Dedifferentiated amniotic fluid mesenchymal stem cell (primary cell): ENCODE measurements around the gene PLEKHG4B.
A peak's percentile ranks its signal among the peaks of the same experiment; 100 is the strongest.
"Not testable (repeated sequence)": the region's sequence is repeated elsewhere in the genome, so short reads cannot be mapped to it uniquely, and the experiment has no call there.

Experiments
- DNase-seq: peaks from one replicate; pipeline ENCODE4 v3.0.0-alpha.2; 2016; ENCODE audit errors: extremely low spot score

Gene PLEKHG4B

DNA sequence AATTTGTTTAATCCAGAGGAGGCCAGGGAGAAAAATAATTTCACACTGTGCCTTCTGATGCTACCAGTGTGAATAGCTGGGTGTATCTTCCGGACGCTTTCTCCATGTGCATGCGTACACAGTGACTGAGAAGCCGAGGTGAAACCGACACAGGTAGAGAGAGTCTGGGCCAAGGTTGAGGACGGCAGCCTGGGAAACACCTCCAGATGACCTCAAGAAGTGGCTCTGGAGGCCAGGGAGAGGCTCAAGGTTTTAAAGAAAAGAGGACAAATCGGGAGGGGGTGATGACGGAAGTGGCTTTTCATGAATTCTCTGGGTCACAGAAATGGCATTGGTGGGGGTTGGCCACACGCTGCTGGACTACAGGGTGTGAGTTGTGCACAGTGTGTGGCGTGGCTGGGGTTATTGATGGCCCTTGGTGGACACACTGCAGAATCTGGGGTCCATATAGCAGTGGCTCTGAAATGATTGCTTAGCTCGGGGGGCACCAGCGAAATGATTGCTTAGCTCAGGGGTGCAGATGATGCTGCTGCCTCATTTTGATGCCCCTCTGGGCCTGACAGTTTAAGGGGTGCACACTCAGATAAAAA is 65.3 kb downstream of the PLEKHG4B start:
- DNase-seq = no peak

GRCh38 chr5:157801-158200 is 65.8 kb downstream of the PLEKHG4B start:
- DNase-seq = no peak

GRCh38 chr5:158807-159447 is 67.0 kb downstream of the PLEKHG4B start:
- DNase-seq = no peak

- no peak for DNase-seq
These were observed 67.6 kb downstream of the PLEKHG4B start for GRCh38 chr5:159448-160172.

DNA sequence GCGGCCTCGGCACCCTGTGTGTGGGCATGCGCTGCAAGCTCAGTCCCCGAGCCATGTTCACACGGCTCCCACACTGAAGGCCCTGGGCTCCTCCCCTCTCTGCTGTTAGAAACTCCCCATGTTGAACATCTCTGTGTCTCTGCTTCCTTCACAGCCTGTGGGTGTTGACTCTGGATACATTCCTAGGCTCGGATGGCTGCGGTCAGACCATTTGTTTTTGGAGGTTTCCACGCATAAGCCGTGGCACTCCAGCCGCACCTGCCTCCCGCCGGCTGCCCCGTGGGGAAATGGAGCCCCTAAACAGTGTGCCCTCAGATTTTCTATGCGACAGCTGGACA is 68.2 kb downstream of the PLEKHG4B start:
- DNase-seq = no peak

DNA sequence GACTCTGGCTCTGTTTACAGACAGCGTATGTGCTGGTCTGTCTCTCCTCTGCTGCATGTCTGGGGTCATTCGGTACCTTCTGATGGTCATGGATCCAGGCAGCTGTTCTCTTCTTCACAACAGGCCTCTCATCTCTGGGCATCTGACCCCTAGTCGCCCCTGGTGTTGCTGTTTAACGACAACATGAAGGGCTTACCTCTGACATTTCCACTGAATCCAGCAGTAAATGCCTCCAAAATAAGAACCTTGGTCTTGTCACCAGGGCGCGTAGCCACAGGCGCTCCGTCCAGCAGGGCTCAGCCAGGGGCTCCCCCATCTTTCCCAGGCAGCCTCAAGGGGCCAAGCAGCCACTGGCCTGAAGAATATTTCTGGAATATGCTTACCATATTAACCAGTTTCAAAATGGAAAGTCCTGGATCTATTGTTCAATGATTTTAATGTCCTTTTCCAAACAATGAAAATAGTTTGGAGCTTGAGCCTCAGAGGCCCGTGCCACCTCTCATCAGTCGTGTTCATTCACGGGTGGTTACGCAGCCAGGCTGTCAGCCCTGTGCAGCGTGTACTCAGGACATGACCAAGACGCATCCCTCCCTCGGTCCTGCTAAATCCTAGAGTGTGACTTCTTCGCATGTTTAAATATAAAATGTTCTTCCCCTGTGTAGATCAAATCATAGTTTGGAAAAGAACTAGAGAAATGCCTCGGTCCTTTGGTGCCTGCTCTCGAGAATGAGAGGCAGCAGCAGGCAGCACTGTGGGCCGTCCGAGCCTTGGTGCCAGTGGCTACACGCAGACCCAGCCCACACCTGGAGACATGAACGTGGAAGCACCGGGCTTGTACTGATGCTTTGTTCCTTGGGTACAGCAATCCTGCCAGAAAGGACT is 69.2 kb downstream of the PLEKHG4B start:
- DNase-seq = no peak

DNA sequence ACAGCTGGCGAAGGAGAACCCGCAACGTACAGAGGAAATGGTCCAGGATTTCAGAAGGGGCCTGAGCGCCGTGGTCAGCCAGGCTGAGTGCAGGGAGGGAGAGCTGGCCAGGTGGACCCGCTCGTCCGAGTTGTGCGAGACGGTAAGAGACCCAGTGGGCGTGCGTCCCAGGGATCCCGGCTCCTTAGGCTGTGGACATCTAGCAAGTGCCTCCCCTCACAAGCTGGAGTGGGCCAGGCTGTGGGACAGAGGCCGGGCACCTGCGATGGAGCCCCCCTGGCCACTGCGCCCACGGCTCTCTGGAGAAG is 69.8 kb downstream of the PLEKHG4B start:
- no peak for DNase-seq

DNA sequence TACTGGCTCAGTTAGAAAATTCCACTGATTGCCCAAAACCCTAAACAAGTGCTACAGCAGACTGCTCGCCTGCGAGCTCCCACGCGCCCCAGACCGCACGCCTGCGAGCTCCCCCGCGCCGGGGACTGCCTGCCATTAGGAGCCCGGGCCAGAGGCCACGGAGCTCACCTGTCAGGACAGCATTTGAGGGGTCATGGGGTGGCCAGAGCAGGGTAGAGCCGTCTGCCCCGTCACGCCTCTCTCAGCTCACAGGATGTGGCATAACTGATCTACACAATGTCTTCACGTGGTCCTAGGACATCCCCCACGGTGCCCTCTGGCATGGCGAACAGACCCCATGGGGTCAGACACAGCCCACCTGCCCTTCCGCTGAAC is 70.2 kb downstream of the PLEKHG4B start:
- DNase-seq = no peak

DNA sequence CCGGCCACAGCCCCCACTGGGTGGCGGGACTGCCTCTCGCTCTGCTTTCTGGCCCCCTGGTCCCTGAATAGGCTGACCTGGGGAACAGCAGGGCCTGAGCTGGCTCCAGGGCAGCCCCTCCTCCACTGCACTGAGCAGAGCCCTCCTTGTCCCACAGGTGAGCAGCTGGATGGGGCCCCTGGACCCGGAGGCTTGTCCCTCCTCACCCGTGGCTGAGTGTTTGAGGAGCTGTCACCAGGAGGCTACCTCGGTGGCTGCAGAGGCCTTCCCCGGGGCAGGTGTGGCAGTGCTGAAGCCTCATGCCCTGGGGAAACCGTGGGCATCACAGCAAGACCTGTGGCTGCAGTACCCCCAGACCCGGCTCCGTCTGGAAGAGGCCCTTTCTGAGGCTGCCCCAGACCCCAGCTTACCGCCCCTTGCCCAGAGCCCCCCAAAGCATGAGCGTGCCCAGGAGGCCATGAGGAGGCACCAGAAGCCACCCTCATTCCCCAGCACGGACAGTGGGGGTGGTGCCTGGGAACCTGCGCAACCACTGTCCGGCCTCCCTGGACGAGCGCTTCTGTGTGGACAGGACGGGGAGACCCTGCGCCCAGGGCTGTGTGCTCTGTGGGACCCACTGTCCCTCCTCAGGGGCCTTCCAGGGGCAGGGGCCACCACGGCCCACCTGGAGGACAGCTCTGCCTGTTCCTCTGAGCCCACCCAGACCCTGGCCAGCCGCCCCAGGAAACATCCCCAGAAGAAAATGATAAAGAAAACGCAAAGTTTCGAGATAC is 70.8 kb downstream of the PLEKHG4B start:
- DNase-seq = no peak

DNA sequence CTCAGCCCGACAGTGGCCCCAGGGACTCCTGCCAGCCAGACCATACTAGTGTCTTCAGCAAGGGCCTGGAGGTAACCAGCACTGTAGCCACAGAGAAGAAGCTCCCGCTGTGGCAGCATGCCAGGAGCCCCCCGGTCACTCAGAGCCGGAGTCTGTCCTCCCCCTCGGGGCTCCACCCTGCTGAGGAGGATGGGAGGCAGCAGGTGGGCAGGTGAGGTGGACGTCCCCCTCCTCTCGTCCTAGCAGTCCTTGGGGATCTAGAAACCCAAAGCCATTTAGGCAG is 71.3 kb downstream of the PLEKHG4B start:
- DNase-seq = no peak

GRCh38 chr5:163841-164240 is 71.9 kb downstream of the PLEKHG4B start:
- no peak for DNase-seq

DNA sequence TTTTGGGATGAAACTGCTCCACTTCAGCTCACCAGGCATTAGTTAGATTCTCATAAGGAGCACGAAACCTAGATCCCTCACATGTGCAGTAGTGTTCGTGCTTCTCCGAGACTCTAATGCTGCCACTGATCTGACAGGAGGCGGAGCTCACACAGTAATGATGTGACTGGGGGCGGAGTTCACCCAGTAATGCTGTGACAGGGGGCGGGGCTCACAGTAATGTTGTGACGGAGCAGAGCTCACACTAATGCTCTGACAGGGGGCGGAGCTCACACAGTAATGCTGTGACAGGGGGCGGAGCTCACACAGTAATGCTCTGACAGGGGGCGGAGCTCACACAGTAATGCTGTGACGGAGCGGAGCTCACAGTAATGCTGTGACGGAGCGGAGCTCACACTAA is 72.3 kb downstream of the PLEKHG4B start:
- DNase-seq = no peak

- not testable (repeated sequence) for DNase-seq
These were observed 72.8 kb downstream of the PLEKHG4B start for GRCh38 chr5:164783-165182.

DNA sequence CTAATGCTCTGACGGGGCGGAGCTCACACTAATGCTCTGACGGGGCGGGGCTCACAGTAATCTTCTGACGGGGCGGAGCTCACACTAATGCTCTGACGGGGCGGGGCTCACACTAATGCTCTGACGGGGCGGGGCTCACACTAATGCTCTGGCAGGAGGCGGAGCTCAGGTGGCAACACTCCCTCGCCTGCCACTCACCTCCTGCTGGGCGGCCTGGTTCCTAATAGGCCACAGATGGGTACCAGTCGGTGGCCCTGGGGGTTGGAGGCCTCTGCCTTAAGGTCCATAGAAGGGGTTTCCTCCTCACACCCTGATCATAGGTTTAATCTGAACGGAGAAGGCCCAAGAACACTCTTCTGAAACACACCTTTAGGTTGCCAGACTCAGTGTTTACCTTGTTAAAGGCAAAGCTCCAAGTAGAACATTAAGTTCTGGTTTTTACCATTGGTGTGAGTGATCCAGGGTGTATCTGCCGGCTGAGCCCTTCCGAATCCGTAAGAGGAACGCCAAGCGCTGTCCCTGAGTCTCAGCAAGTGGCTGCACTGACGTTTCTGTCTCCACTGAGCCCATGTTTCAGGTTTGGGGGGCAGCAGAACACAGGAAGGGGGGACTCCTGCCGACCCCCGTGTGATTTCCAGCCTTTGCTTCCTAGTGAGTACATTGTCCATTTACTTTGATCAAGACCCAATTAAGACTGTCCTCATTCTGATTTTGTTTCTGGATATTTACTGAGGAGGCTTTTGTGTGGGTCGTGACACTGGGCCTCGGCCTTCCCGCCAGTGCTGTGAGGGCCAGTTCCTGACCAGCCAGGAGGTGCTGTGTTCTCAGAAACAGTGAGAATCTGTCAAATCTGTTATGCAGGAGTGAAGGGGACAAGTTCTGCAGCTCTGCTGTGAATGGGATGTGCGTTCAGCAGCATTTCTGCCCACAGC is 74.7 kb downstream of the PLEKHG4B start:
- DNase-seq = no peak

DNA sequence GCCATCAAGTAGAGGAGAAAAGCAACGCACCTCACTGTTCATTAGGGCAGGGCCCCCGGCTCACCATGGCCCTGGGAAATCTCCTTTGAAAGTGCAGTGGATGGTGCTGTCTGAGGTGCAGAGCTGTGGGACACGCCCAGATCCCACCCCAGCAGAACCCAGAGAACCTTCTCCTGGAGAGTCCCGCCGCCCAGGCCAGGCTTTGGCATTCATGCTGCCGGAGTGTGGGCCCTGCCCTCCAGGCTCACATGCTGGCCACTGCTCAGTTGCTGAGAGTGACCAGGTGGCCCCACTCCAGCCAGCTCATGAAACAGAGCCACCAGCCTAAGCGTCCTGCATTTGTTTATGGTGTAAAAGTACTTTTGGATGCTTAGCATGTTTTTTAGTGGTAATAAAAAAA is 75.5 kb downstream of the PLEKHG4B start:
- no peak for DNase-seq

GRCh38 chr5:167982-168660 is 76.2 kb downstream of the PLEKHG4B start:
- DNase-seq = peak; percentile 92

DNA sequence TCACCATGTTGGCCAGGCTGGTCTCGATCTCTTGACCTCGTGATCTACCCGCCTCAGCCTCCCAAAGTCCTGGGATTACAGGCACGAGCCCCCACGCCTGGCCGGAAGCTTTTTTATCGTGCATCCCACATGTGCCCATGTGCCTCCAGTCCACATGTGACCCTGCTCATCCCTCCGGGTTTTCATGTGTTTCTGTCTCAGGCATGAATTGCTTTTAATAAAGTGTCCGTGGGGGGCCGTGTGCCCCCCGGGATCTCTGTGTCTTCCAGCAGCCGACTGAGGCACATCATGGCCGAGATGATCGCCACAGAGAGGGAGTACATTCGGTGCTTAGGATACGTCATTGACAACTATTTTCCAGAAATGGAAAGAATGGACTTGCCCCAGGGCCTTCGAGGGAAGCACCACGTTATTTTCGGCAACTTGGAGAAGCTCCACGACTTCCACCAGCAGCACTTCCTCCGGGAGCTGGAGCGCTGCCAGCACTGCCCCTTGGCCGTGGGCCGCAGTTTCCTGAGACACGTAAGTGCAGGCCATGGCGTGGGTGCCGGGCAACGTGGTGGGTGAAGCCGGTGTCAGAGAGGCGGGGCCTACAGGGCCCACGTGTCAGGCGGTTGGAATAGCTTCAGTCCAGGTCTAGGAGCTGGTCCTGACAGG is 77.2 kb downstream of the PLEKHG4B start:
- DNase-seq = peak; percentile 83

- DNase-seq = no peak
These were observed 77.7 kb downstream of the PLEKHG4B start for GRCh38 chr5:169728-170094.

GRCh38 chr5:170971-171800 is 79.2 kb downstream of the PLEKHG4B start:
- DNase-seq = no peak
